Prostate gland (tissue), 2 donors: ENCODE measurements around the gene MBOAT1. TPM values are rescaled to one million over a fixed set of nuclear protein-coding genes. Genes with fewer than 3 reads are reported as not detected.

Experiments used
- DNase-seq: peaks from one replicate; pipeline ENCODE4 v3.0.0-alpha.2; 2019; ENCODE audit warnings: low spot score
- H3K27ac ChIP-seq, 2 donors: fragments of 200-600 bp; sonication (generic); 2 replicates each; pipeline ENCODE4 v1.5.1; 2017 to 2019
- H3K27me3 ChIP-seq: fragments of 200-600 bp; sonication (generic); replicated peaks from 2 replicates; pipeline ENCODE4 v1.5.1; 2019; ENCODE audit not compliant: insufficient read depth
- H3K36me3 ChIP-seq, 2 donors: fragments of 200-600 bp; sonication (generic); 1 replicate in 1 of 2; 2 replicates in 1 of 2; pipeline versions ENCODE4 v1.5.1 to v1.8.1; 2017 to 2019
- H3K4me1 ChIP-seq: fragments of 200-600 bp; sonication (generic); replicated peaks from 2 replicates; pipeline ENCODE4 v1.5.1; 2019
- H3K4me3 ChIP-seq, 2 donors: fragments of 200-600 bp; sonication (generic); 2 replicates each; pipeline ENCODE4 v1.5.1; 2017 to 2019
- H3K9me3 ChIP-seq: fragments of 200-600 bp; sonication (generic); 2 replicates; pipeline ENCODE4 v1.5.1; 2017
- POLR2A ChIP-seq: fragments of 450-650 bp; IDR thresholded peaks from one replicate; pipeline ENCODE4 v1.6.1; 2016; ENCODE audit warnings: antibody characterized with exemption, mild to moderate bottlenecking
- POLR2AphosphoS5 ChIP-seq: sonication (generic); formaldehyde crosslinking; IDR thresholded peaks from one replicate; pipeline ENCODE4 v1.6.1; 2017; ENCODE audit warnings: antibody characterized with exemption
- WGBS: methylation state at CpG from one replicate; pipeline ENCODE4 v1.1.5; 2018; 5-methylcytosine and 5-hydroxymethylcytosine counted together
- intact Hi-C: fragments of 100-400 bp; cut with DNase I; formaldehyde crosslinking; loops from one replicate; pipeline ENCODE4 v1.14.2; 2022
- total RNA-seq, 2 donors: library from RNA; depleted of rRNA; stranded (reverse); fragments of >200 nt; gene quantifications; one replicate each; pipeline ENCODE4 v1.1.0, GENCODE V29; 2016
- TF ChIP-seq, protein P1 (sequence below), 4 experiments: fragments of 200-600 bp in 2 of 4; fragments of 450-650 bp in 2 of 4; sonication (generic) in 2 of 4; IDR thresholded peaks; 1 replicate in 3 of 4; 2 replicates in 1 of 4; pipeline ENCODE4 v1.5.1; 2016 to 2019; ENCODE audit warnings: antibody characterized with exemption in 4 of 4, mild to moderate bottlenecking in 2 of 4, moderate library complexity in 2 of 4

The MBOAT1 gene
- total RNA-seq, 2 donors from 2014 or later, result 8.6 to 14.1 TPM

DNA sequence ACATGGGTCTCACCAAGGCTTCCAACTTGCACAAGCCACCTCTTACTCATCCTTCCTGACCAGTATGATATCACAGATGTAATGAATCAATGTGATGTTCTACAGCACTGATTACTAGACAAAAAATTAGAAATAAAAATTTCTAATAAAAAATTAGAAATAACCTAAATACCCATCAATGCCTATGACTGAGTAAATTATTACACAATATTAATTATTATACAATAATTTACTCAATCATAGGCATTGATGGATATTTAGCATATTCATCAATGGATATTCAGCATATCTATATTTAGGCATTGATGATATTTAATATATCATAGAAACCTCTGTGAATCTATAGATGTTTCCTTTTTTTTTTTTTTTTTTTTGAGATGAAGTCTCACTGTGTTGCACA is 43.2 kb upstream of the MBOAT1 start:
- no peaks in the 10 kb centered on the region for H3K9me3 ChIP-seq
- H3K27ac ChIP-seq, result no peak overlapping the region
- intact Hi-C loops, result no loop called here
- TF ChIP-seq POLR2A, result no peak
- no peak for TF ChIP-seq POLR2AphosphoS5
- TF ChIP-seq, protein P1, sequence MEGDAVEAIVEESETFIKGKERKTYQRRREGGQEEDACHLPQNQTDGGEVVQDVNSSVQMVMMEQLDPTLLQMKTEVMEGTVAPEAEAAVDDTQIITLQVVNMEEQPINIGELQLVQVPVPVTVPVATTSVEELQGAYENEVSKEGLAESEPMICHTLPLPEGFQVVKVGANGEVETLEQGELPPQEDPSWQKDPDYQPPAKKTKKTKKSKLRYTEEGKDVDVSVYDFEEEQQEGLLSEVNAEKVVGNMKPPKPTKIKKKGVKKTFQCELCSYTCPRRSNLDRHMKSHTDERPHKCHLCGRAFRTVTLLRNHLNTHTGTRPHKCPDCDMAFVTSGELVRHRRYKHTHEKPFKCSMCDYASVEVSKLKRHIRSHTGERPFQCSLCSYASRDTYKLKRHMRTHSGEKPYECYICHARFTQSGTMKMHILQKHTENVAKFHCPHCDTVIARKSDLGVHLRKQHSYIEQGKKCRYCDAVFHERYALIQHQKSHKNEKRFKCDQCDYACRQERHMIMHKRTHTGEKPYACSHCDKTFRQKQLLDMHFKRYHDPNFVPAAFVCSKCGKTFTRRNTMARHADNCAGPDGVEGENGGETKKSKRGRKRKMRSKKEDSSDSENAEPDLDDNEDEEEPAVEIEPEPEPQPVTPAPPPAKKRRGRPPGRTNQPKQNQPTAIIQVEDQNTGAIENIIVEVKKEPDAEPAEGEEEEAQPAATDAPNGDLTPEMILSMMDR (IDR thresholded peaks at IDR 0.05), result no peak
- H3K4me1 ChIP-seq, result no peaks in the 10 kb centered on the region
- H3K36me3 ChIP-seq, result no peaks in the 10 kb centered on the region
- DNase-seq, result no peak
- H3K4me3 ChIP-seq, result no peak overlapping the region
- H3K27me3 ChIP-seq, result no peaks in the 10 kb centered on the region

- no peak for TF ChIP-seq POLR2A
- TF ChIP-seq, protein P1 (IDR thresholded peaks at IDR 0.05), result no peak
- TF ChIP-seq POLR2AphosphoS5, result no peak
- H3K27me3 ChIP-seq, result no peaks in the 10 kb centered on the region
- no peak for DNase-seq
- H3K27ac ChIP-seq, result no peak overlapping the region
- no peak overlapping the region for H3K4me3 ChIP-seq
- no peaks in the 10 kb centered on the region for H3K9me3 ChIP-seq
- H3K4me1 ChIP-seq, result no peaks in the 10 kb centered on the region
- H3K36me3 ChIP-seq, result no peaks in the 10 kb centered on the region
- intact Hi-C loops, result no loop called here
Measured at GRCh38 chr6:20254295-20254694, 42.0 kb upstream of the MBOAT1 start.

- WGBS, result 60% methylated on average over 2 of the region's 2 CpGs
- no peak overlapping the region for H3K27ac ChIP-seq
- H3K4me3 ChIP-seq, result no peak overlapping the region
- intact Hi-C loops, result no loop called here
- TF ChIP-seq, protein P1 (IDR thresholded peaks at IDR 0.05), result no peak
- no peak for TF ChIP-seq POLR2A
- no peak for TF ChIP-seq POLR2AphosphoS5
- no peaks in the 10 kb centered on the region for H3K27me3 ChIP-seq
- DNase-seq, result no peak
- H3K4me1 ChIP-seq, result no peaks in the 10 kb centered on the region
- no peaks in the 10 kb centered on the region for H3K36me3 ChIP-seq
- no peaks in the 10 kb centered on the region for H3K9me3 ChIP-seq
Measured at GRCh38 chr6:20253021-20253420, 40.8 kb upstream of the MBOAT1 start.

GRCh38 chr6:20252311-20252710 is 40.0 kb upstream of the MBOAT1 start:
- no peak for DNase-seq
- no peak overlapping the region for H3K4me3 ChIP-seq
- WGBS, result 85% methylated on average over 6 of the region's 6 CpGs
- intact Hi-C loops, result no loop called here
- H3K27me3 ChIP-seq, result no peaks in the 10 kb centered on the region
- no peaks in the 10 kb centered on the region for H3K9me3 ChIP-seq
- no peak for TF ChIP-seq POLR2A
- TF ChIP-seq, protein P1 (IDR thresholded peaks at IDR 0.05), result no peak
- H3K27ac ChIP-seq, result no peak overlapping the region
- no peaks in the 10 kb centered on the region for H3K4me1 ChIP-seq
- H3K36me3 ChIP-seq, result no peaks in the 10 kb centered on the region

GRCh38 chr6:20251525-20251924 is 39.3 kb upstream of the MBOAT1 start:
- H3K9me3 ChIP-seq, result no peaks in the 10 kb centered on the region
- TF ChIP-seq POLR2A, result no peak
- TF ChIP-seq, protein P1 (IDR thresholded peaks at IDR 0.05), result no peak
- TF ChIP-seq POLR2AphosphoS5, result no peak
- intact Hi-C loops, result no loop called here
- 79% methylated on average over 5 of the region's 5 CpGs for WGBS
- no peak overlapping the region for H3K27ac ChIP-seq
- no peak overlapping the region for H3K4me3 ChIP-seq
- no peaks in the 10 kb centered on the region for H3K27me3 ChIP-seq
- DNase-seq, result no peak
- no peaks in the 10 kb centered on the region for H3K36me3 ChIP-seq
- H3K4me1 ChIP-seq, result no peaks in the 10 kb centered on the region
